ENCODE results near the gene TMEM235.

GRCh38 chr17:78231991-78232858 lies 794 bp downstream of the TMEM235 start:
- TF ChIP-seq CTCF (IDR thresholded peaks at IDR 0.05) (no peak), EZH2 (IDR thresholded peaks at IDR 0.05) (peak; percentile 70), EZH2phosphoT487 (IDR thresholded peaks at IDR 0.05) (peak; percentile 42)

All from neural progenitor cell (in vitro differentiated cells).